ENCODE data around the gene SPAG7.

DNA sequence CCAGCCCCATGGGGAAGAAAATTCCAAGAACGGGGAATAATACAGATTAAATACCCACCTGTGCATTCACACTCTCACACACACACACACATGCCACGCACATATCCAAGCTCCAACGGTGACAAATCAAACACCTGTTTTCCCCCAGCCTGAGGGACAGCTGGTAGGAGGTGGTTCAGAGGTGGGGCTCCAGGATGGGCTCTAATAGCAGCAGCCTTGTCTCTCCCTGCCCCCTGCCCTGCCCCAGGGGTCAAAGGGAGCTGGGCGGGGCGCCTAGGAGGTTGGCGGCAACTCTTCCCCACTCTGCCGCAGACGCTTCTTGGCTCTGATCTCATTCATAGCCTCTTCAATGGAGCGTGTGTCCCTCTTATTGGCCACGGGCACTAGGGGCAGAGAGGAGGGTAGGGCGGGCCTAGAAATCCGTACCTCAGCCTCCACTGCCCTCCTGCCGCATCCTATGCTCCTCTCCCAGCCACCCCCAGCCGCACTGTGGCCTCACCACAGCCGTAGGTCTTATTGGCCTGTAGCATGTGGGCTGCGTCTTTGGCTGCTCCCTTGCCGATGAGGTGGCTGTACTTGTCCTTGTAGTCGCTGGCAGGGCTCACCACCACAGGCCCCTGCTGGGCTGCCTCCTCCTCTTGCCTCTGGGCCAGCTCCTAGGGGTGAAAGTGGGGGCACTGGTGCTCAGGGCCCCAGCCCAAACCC lies 8.2 kb downstream of the SPAG7 start:
- peak in 1 of 3 donors; percentile 23 for TF ChIP-seq POLR2AphosphoS5 (IDR thresholded peaks at IDR 0.05)
- TF ChIP-seq CTCF (IDR thresholded peaks at IDR 0.05 in 8 of 11, conservative IDR thresholded peaks at IDR 0.05 in 3 of 11), result no peak
- no peak for TF ChIP-seq POLR2A (IDR thresholded peaks at IDR 0.05)

Measured in spleen (tissue), 7 donors.